ENCODE data around the gene STX1A.
"Not testable (repeated sequence)": the region's sequence is repeated elsewhere in the genome, so short reads cannot be mapped to it uniquely, and the experiment has no call there.

Gene STX1A

DNA sequence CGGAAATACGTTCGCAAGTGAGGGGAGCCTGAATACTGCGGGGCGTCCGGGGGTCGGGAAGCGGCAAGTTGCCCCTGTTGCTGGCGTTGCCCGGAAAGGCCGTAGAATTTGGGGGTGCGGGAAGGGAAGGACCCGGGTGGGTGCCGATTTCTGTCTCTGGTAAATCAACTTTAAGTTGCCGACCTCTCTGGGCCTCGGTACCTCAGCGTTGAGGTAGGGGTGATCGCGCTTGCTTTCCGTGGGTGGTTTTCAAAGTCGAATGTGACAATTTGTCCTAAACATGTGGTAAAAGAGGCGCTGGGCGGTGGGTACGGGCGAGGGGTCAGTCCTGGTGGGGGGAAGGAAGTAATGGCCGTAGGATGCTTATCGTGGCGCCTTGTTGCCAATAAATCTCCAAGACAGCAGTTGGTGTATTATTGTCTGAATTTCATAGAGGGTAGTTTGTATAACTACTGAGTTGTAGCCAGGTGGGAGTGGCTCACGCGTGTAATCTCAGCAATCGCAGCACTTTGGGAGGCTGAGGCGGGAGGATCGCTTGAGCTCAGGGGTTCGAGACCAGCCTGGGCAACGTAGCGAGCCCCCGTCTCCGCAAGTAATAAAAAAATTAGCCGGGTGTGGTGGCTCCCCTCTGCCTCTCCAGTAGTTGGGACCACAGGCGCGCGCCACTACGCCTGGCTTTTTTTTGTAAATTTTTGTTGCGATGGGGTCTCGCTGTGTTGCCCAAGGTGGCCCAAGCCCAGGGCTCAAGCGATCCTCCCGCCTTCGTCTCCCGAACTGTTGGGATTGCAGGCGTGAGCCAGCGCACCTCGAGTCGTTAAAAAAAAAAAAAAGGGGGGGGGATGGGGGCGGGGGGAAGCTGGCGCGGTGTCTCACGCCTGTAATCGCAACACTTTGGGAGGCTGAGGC is 35.4 kb downstream of the STX1A start:
- FAIRE-seq (no peak), DNase-seq (ENCODE audit: low spot score) (no peak)

- DNase-seq (ENCODE audit: low spot score) (peak; percentile 91), FAIRE-seq (no peak)
These were observed 36.2 kb downstream of the STX1A start, which contains the start of the genes BUD23 and DNAJC30 for GRCh38 chr7:73683056-73683787. BUD23 (plus strand) TSS chr7:73683597; CDS start chr7:73683626, 29 bp downstream. DNAJC30 (minus strand) TSS chr7:73683453; CDS start chr7:73683423, 30 bp downstream.

- FAIRE-seq (no peak), DNase-seq (ENCODE audit: low spot score) (no peak)
These were observed 36.8 kb downstream of the STX1A start for GRCh38 chr7:73682745-73683055.

DNA sequence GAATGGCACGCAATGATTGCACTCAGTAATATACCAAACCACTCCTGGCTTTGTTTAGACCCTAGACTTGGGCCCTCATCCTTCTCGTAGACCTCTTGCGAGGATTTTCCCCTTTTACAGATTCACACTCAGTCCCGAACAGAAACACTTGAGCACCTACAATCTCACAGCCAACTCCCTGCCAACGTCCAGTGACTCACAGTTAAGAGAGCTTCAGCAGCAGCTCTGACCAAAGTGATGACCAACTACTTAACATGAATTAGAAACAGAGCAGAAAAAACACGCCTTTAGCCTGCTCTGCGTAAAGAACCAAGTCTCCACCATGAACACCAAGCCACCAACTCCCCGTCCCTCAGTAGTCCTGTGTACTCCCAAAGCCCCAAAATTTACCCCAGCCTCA is 38.4 kb downstream of the STX1A start:
- DNase-seq (ENCODE audit: low spot score) (peak; percentile 45), FAIRE-seq (no peak)

GRCh38 chr7:73680501-73680900 is 39.0 kb downstream of the STX1A start:
- no peak for DNase-seq (ENCODE audit: low spot score)
- FAIRE-seq = no peak

DNA sequence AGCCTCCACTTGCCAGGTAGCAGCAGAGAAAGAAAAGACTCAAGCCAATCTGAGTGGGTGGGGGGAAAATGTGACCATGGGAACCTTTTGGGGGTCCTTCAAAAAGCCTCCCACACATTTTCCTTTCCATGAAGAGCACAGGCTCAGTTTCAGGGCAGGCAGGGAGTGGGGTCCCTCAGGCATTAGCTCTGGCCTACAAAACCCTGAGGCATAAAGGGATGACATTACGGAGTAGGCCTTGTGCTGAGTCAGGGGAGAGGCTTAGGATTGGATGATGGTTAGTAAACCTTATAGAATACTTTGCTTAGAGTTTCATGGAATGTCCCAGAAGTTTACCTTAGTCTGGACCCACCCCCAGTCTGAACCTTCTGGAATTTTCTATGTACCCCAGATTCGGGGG is 39.8 kb downstream of the STX1A start:
- FAIRE-seq (no peak), DNase-seq (ENCODE audit: low spot score) (no peak)

GRCh38 chr7:73678862-73679261 is 40.6 kb downstream of the STX1A start:
- DNase-seq (ENCODE audit: low spot score) (no peak), FAIRE-seq (no peak)

GRCh38 chr7:73676062-73676461 is 43.4 kb downstream of the STX1A start:
- not testable (repeated sequence) for DNase-seq (ENCODE audit: low spot score); FAIRE-seq

GRCh38 chr7:73674468-73675124 is 44.9 kb downstream of the STX1A start:
- FAIRE-seq = no peak
- DNase-seq (ENCODE audit: low spot score) = no peak

- FAIRE-seq = no peak
- no peak for DNase-seq (ENCODE audit: low spot score)
These were observed 47.5 kb downstream of the STX1A start for GRCh38 chr7:73671857-73672445.

DNA sequence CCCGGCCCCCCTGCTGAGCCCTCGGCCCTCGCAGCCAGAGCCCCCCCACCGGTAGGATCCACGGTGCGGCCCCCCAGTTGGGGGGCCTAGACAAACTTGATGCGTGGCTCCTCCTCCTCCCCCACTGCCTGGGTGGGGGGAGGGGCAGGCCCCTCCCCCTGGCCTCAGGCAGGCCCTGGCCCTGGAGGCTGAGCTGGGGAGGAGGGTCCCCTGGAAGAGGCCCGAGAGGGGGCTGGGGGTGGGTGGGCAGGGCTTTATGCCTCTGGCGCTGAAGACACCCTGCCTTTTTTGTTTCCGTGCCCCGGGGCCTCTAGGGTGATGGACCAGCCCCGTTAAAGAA is 48.2 kb downstream of the STX1A start:
- DNase-seq (ENCODE audit: low spot score) (no peak), FAIRE-seq (no peak)

- DNase-seq (ENCODE audit: low spot score) (no peak), FAIRE-seq (no peak)
These were observed 49.5 kb downstream of the STX1A start for GRCh38 chr7:73669858-73670385.

GRCh38 chr7:73669288-73669701 is 50.2 kb downstream of the STX1A start:
- no peak for DNase-seq (ENCODE audit: low spot score)
- FAIRE-seq = no peak

DNA sequence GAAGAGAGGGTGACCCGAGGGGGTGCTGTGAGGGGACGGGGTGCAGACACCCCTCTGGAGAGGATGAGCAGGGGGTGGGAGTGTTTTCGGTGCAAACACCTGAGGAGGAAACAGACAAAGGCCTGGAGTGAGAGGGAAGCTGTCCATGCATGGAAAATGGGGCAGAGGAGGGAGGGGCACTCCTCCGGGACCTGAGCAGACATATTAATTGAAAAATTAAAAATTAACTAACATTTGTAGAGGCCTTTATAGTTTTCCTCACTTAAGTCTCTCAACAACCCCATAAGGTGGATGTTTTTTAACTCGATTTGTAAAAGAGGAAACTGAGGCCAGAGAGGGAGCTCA is 50.6 kb downstream of the STX1A start:
- FAIRE-seq = no peak
- no peak for DNase-seq (ENCODE audit: low spot score)

GRCh38 chr7:73668103-73668885 is 51.2 kb downstream of the STX1A start:
- DNase-seq (ENCODE audit: low spot score) (no peak), FAIRE-seq (no peak)

- DNase-seq (ENCODE audit: low spot score) (peak; percentile 55), FAIRE-seq (no peak)
These were observed 51.9 kb downstream of the STX1A start, which contains the start of gene VPS37D for GRCh38 chr7:73667344-73668102. VPS37D (plus strand) TSS chr7:73667831; CDS start chr7:73667959, 128 bp downstream.

DNA sequence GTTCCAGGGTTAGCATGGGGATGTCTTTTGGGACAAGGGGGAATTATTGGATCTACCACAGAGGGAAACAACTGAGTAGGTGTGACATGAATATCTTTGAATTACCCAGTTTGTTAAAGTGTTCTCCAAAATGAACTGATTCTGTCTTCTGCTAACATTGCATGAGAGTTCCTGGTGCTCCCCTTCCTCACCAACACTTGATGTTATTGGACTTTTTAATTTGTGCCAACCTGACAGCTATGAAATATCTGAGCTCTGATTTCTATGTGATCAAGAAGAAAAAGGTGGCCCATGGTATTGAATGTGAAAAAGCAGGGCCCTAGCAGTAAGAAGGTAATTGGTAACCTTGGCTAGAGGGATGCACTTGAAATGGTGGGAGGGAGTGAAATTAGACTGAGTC is 56.4 kb downstream of the STX1A start:
- no peak for DNase-seq (ENCODE audit: low spot score)
- no peak for FAIRE-seq

GRCh38 chr7:73660594-73660993 is 58.9 kb downstream of the STX1A start:
- DNase-seq (ENCODE audit: low spot score); FAIRE-seq: not testable (repeated sequence)

GRCh38 chr7:73659983-73660382 is 59.5 kb downstream of the STX1A start:
- DNase-seq (ENCODE audit: low spot score) (no peak), FAIRE-seq (no peak)

DNA sequence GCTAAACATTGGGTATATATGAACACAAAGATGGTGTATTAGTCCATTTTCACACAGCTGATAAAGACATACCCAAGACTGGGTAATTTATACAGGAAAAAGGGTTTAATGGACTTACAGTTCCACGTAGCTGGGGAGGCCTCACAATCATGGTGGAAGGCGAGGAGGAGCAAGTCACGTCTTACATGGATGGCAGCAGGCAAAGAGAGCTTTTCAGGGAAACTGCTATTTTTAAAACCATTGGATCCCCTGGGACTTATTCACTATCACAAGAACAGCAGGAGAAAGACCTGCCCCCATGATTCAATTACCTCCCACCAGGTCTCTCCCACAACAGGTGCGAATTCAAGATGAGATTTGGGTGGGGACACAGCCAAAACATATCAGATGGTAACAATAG is 64.2 kb downstream of the STX1A start:
- FAIRE-seq; DNase-seq (ENCODE audit: low spot score): not testable (repeated sequence)

All from RCC 7860 (cell line).